ENCODE measurements around the gene MTURN. TPM values are rescaled to one million over a fixed set of nuclear protein-coding genes. Genes with fewer than 3 reads are reported as not detected.
"Not testable (repeated sequence)": the region's sequence is repeated elsewhere in the genome, so short reads cannot be mapped to it uniquely, and the experiment has no call there.

MTURN gene
- total RNA-seq, 1 experiment from 2014 or later, result 7.5 TPM

GRCh38 chr7:30185496-30185895, 50.7 kb downstream of the MTURN start:
- no peak for DNase-seq (ENCODE audit: unreplicated experiment)
- Mint-ChIP-seq H3K27me3 (ENCODE audit: insufficient read depth, unreplicated experiment) (no peaks in the 10 kb centered on the region), H3K4me3 (ENCODE audit: unreplicated experiment) (no peak overlapping the region), H3K36me3 (ENCODE audit: insufficient read depth, unreplicated experiment) (no peaks in the 10 kb centered on the region), H3K9me3 (ENCODE audit: unreplicated experiment) (peaks cover 9% of the 10 kb centered on the region), H3K4me1 (ENCODE audit: insufficient read depth, unreplicated experiment) (no peaks in the 10 kb centered on the region), H3K27ac (ENCODE audit: low read depth, unreplicated experiment) (no peak overlapping the region)
- POLR2A ChIA-PET, result no interaction called here
- CTCF ChIA-PET, result interaction anchor here (0.7 kb wide), 1 partner anchor 788 kb away, joined by 3 read pairs; no protein-coding TSS in a partner anchor
- intact Hi-C loops (cut with micrococcal nuclease), result no loop called here
- no TSS peak for BruUV-seq (replicated peaks)
- TF ChIP-seq, protein P1, sequence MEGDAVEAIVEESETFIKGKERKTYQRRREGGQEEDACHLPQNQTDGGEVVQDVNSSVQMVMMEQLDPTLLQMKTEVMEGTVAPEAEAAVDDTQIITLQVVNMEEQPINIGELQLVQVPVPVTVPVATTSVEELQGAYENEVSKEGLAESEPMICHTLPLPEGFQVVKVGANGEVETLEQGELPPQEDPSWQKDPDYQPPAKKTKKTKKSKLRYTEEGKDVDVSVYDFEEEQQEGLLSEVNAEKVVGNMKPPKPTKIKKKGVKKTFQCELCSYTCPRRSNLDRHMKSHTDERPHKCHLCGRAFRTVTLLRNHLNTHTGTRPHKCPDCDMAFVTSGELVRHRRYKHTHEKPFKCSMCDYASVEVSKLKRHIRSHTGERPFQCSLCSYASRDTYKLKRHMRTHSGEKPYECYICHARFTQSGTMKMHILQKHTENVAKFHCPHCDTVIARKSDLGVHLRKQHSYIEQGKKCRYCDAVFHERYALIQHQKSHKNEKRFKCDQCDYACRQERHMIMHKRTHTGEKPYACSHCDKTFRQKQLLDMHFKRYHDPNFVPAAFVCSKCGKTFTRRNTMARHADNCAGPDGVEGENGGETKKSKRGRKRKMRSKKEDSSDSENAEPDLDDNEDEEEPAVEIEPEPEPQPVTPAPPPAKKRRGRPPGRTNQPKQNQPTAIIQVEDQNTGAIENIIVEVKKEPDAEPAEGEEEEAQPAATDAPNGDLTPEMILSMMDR (IDR thresholded peaks at IDR 0.05; ENCODE audit: unreplicated experiment), result no peak

DNA sequence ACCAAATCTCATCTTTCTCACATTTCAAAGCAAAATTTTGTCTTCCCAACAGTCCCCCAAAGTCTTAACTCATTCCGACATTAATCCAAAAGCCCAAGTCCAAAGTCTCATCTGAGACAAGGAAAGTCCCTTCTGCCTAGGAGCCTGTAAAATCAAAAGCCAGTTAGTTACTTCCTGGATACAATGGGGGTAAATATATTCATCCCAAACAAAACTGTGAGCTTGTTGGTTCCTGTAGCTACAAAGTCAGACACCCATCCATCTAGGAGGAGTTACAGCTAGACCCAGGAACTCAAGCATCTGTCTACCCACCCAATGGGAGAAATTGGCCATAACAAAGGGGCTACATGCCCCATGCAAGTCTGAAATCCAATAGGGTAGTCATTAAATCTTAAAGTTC, 51.9 kb downstream of the MTURN start:
- Mint-ChIP-seq H3K27ac (ENCODE audit: low read depth, unreplicated experiment) (no peak overlapping the region), H3K9me3 (ENCODE audit: unreplicated experiment) (peaks cover 9% of the 10 kb centered on the region), H3K36me3 (ENCODE audit: insufficient read depth, unreplicated experiment) (no peaks in the 10 kb centered on the region), H3K4me1 (ENCODE audit: insufficient read depth, unreplicated experiment) (no peaks in the 10 kb centered on the region), H3K27me3 (ENCODE audit: insufficient read depth, unreplicated experiment) (no peaks in the 10 kb centered on the region), H3K4me3 (ENCODE audit: unreplicated experiment) (no peak overlapping the region)
- intact Hi-C loops (cut with micrococcal nuclease), result no loop called here
- DNase-seq (ENCODE audit: unreplicated experiment), result no peak
- ChIA-PET POLR2A (no interaction called here), CTCF (no interaction called here)
- TF ChIP-seq, protein P1 (IDR thresholded peaks at IDR 0.05; ENCODE audit: unreplicated experiment), result no peak
- no TSS peak for BruUV-seq (replicated peaks)

GRCh38 chr7:30187513-30187912, 52.7 kb downstream of the MTURN start:
- TF ChIP-seq, protein P1 (IDR thresholded peaks at IDR 0.05; ENCODE audit: unreplicated experiment), result no peak
- BruUV-seq (replicated peaks), result no TSS peak
- no peak for DNase-seq (ENCODE audit: unreplicated experiment)
- Mint-ChIP-seq H3K27ac (ENCODE audit: low read depth, unreplicated experiment) (no peak overlapping the region), H3K9me3 (ENCODE audit: unreplicated experiment) (peaks cover 9% of the 10 kb centered on the region), H3K4me1 (ENCODE audit: insufficient read depth, unreplicated experiment) (no peaks in the 10 kb centered on the region), H3K36me3 (ENCODE audit: insufficient read depth, unreplicated experiment) (no peaks in the 10 kb centered on the region), H3K27me3 (ENCODE audit: insufficient read depth, unreplicated experiment) (no peaks in the 10 kb centered on the region), H3K4me3 (ENCODE audit: unreplicated experiment) (no peak overlapping the region)
- ChIA-PET POLR2A (no interaction called here), CTCF (no interaction called here)
- intact Hi-C loops (cut with micrococcal nuclease), result no loop called here

DNA sequence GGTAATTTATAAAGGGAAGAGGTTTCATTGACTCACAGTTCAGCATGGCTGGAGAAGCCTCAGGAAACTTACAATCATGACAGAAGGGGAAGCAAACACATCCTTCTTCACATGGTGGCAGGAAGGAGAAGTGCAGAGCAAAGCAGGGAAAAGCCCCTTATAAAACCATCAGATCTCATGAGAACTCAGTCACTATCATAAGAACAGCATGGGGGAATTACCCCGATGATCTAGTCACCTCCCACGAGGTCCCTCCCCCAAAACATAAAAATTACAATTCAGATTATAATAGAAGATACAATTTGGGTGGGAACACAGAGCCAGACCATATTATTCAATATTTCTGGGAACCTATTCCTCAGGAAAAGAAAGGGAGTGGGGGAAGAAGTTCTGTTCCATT, 53.6 kb downstream of the MTURN start:
- H3K27me3 Mint-ChIP-seq (ENCODE audit: insufficient read depth, unreplicated experiment); intact Hi-C loops (cut with micrococcal nuclease); H3K4me3 Mint-ChIP-seq (ENCODE audit: unreplicated experiment); H3K9me3 Mint-ChIP-seq (ENCODE audit: unreplicated experiment); DNase-seq (ENCODE audit: unreplicated experiment); H3K27ac Mint-ChIP-seq (ENCODE audit: low read depth, unreplicated experiment); H3K36me3 Mint-ChIP-seq (ENCODE audit: insufficient read depth, unreplicated experiment); BruUV-seq (replicated peaks); H3K4me1 Mint-ChIP-seq (ENCODE audit: insufficient read depth, unreplicated experiment): not testable (repeated sequence)
- ChIA-PET CTCF (interaction anchor here (0.8 kb wide), 1 partner anchor 18 kb away, joined by 3 read pairs; no protein-coding TSS in a partner anchor), POLR2A (interaction anchor here (1.3 kb wide), 1 partner anchor 11 kb away, joined by 3 read pairs; no protein-coding TSS in a partner anchor)

DNA sequence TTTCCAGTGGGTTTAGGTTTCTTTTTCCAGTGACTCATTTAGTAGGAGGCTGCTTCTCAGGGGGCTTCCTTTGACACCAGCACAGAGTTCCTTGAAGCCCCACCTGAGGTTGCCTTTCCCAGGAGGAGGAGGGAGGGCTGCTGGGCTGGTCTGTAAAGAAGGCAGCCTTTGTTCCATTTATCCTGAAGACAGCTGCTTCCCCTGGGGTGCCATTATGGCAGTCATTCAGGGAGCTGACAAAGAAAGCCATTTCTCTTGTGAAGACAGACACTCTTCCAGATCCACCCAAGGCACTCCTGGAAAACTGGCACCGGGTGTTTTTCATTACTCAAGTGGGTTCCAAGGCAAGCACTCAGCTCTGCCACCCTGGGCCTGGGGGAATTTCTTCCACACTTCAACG, 54.0 kb downstream of the MTURN start:
- CTCF ChIA-PET, result interaction anchor here (0.8 kb wide), 1 partner anchor 17 kb away, joined by 3 read pairs; no protein-coding TSS in a partner anchor
- Mint-ChIP-seq H3K9me3 (ENCODE audit: unreplicated experiment) (peaks cover 9% of the 10 kb centered on the region), H3K27me3 (ENCODE audit: insufficient read depth, unreplicated experiment) (no peaks in the 10 kb centered on the region), H3K4me1 (ENCODE audit: insufficient read depth, unreplicated experiment) (no peaks in the 10 kb centered on the region), H3K27ac (ENCODE audit: low read depth, unreplicated experiment) (no peak overlapping the region), H3K36me3 (ENCODE audit: insufficient read depth, unreplicated experiment) (no peaks in the 10 kb centered on the region), H3K4me3 (ENCODE audit: unreplicated experiment) (no peak overlapping the region)
- intact Hi-C loops (cut with micrococcal nuclease), result no loop called here
- no peak for DNase-seq (ENCODE audit: unreplicated experiment)
- TF ChIP-seq, protein P1 (IDR thresholded peaks at IDR 0.05; ENCODE audit: unreplicated experiment), result no peak
- POLR2A ChIA-PET, result interaction anchor here (1.3 kb wide), 1 partner anchor 11 kb away, joined by 3 read pairs; no protein-coding TSS in a partner anchor
- no TSS peak for BruUV-seq (replicated peaks)
